HG03378 (cell line): Measurements from ENCODE around the gene TLN1.
A peak's percentile ranks its signal among the peaks of the same experiment; 100 is the strongest.

Experiments
- ATAC-seq: cut with Tn5 transposase; IDR thresholded peaks from one replicate; pipeline ENCODE4 v1.9.1; 2021; ENCODE audit warnings: mild to moderate bottlenecking, moderate library complexity; ENCODE audit not compliant: unreplicated experiment

TLN1 gene

GRCh38 chr9:35756275-35757225 lies 24.6 kb upstream of the TLN1 start:
- ATAC-seq, result no peak

GRCh38 chr9:35755071-35755470 lies 23.1 kb upstream of the TLN1 start:
- ATAC-seq, result no peak

GRCh38 chr9:35754264-35754663 lies 22.3 kb upstream of the TLN1 start, which contains the start of gene MSMP:
Gene MSMP, minus strand, starts transcription at chr9:35754276. Its CDS starts 147 bp downstream, at chr9:35754129.
- ATAC-seq, result no peak

- ATAC-seq, result no peak
Measured at GRCh38 chr9:35753466-35753865, 21.5 kb upstream of the TLN1 start.

DNA sequence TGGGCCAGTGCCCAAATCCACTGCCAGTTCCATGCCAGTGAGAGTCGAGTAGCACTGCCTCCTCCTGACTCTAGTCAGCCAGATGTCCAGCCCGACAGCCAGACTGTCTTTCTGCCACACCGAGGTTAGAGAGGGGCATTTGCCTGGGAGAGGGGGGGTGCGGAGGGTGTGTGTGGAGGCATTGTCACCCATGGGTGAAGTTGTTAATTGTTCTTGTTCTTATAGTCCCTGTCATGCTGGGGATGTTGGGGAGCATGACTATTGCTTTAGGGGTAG lies 18.2 kb upstream of the TLN1 start:
- no peak for ATAC-seq

DNA sequence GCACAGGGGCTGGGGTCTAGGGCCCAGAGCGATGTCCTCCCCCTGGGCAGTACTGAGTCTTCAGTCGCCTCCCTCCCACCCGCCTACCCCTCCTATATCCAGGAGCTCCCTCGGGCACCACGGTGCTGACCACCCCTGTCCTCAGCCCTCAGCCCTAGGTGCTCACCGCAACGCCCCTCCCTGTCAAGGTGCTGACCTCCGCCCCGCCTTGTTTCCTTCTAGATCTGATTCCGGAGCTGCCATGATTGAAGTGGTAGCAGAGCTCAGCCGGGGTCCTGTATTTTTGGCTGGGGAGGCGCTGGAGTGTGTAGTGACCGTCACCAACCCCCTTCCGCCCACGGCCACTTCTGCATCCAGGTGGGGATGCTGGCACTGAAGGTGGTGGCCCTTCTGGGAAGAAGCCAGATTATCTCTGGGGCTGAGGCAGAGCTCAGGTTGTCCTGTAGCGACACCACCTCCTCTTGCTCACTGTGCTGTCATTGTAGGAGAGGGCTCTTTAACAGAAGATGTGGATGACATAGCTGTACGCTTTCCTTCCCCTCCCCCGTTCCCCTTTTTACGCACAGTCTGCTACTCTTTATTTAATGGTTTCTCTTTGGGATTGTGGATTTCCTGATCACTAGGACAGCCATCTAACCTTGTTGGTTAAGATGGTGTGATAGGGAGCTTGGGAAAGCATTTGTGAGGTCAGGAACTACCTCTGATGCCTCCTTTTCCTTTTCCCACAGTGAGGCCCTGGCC lies 17.7 kb upstream of the TLN1 start:
- ATAC-seq, result peak; percentile 10

DNA sequence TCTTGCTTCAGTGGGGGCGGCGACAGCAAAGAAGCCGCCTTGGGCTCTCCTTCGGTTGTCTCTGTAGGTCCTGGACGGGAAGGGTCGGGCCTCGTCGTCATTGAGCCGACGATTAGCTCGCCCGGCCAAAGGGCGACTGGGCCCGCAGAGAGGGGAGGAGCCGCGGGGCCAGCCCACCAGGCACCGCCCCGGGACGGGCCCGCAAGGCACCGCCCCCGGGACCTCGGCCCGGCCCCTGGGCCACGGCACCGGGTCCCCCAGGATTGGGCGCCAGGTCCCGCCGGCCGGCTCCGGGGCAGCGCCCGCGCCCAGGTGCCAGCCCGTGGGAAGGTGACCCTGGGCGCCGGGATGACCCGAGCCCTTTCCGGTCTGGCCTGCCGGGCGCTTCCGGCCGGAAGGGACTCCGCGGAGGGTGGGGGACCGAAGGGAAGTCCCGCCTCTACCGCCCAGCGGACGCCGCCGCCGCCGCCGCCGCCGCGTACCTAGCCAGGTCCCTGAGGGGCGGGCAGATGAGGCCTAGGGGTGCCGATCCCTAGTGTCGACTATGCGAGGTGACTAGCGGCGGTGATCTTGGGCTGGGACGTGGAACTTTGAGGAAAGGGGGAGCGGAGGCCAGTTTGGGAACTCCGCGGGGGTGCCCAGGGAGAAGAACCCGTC lies 17.0 kb upstream of the TLN1 start, which contains the start of the genes GBA2 and RGP1:
TSS of gene GBA2 (minus strand) at position 371 of the 657 bp plus-strand sequence. CDS start 524 bp downstream, outside the sequence.
TSS of gene RGP1 (plus strand) at position 430 of the 657 bp plus-strand sequence. CDS start 469 bp downstream, outside the sequence.
- ATAC-seq, result peak; percentile 34

DNA sequence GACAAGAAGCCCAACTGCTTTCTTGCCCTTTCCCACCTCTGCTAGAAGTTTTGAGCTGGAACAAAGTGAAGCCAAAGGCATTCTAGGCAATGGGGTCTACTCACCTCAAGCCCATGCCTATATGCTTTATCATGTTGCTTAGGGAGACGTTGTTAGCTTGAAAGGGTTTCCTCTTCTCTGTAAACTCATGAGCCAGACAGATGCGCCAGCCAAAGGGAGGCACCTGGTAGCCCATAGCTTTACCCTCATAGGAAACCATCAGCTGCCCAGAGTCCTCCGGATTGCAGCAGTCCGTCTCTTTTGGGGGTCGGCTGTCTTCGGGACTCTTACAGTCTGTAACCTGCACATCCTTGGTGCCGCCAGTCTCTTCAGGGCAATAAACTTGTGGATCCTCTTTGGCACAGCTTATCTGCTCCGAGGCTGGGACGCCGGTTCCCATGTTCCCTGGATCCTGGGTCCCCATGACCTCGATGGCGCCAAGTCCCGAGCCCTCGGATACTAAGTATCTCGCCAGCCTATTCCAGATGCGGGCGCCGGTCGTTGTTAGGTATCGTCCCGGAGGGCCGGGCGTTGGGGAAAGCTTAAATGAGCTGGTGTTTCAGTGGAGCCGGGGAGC lies 16.4 kb upstream of the TLN1 start:
- ATAC-seq, result no peak

DNA sequence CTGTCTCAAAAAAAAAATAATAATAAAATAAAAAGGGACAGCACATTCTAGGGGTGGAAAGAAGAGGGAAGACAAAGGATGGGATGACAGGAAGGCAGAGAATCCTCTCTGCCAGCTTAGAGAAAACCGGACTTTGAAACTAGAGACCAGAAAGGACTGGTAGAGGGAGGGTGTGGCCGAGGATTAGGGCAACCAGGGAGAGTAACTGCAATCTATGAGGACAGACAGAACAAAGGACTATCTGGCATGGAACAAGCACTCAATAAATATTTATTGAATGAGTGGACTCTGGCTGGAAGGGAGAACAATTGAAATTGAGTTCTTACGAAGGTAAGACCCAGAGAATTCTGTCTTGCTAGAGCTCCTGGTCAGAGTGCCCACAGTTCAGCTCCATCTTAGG lies 14.6 kb upstream of the TLN1 start:
- no peak for ATAC-seq

DNA sequence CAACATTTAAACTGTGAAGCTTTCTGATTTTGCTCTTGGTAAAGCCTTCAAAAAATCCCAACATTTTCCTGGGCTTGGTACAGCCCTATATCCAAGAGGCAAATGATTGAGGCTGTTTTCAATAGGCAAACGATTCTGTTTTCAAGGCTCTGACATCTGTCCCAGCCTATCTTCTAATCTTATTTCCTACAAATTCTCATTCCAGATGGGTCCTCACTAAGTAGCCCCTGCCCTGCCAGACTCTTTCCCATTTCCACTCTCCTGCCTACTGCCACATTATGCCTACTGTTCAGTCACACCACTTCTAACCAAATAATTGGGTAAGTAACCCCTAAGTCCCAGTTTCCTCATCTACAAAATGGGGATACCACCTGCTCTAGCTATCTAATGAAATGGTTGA lies 13.6 kb upstream of the TLN1 start:
- ATAC-seq, result no peak

DNA sequence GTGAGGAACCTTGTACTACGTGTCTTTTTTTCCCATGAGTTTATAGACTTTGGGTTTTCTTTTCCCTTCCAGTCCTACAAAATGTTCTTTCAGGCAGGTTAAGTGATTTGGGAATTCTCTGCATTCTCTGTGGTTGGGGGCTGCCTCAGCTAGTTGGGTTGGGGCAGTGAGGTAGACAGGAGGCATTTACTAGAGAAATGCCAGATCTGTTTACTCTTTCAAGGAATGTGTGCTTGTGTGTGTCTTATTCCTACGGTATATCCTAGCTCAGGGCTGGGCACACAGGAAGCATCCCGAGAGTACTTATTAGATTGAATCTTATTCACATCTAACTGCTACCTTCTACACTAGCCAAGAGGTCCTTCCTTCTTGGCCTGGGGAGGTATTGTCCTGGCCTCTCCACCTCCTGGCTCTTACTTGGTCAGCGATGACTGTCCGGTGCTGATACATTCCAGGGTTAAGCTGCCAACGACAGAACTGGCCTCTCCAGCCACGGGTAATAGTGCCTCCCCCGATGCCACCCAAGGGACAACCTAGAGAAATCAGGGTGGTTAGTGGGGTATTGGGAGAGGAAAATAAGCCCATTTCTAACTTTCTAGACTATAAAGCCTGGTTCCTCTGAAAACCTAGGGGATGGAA lies 12.0 kb upstream of the TLN1 start:
- ATAC-seq, result no peak

- ATAC-seq, result no peak
Measured at GRCh38 chr9:35743452-35743851, 11.5 kb upstream of the TLN1 start.

DNA sequence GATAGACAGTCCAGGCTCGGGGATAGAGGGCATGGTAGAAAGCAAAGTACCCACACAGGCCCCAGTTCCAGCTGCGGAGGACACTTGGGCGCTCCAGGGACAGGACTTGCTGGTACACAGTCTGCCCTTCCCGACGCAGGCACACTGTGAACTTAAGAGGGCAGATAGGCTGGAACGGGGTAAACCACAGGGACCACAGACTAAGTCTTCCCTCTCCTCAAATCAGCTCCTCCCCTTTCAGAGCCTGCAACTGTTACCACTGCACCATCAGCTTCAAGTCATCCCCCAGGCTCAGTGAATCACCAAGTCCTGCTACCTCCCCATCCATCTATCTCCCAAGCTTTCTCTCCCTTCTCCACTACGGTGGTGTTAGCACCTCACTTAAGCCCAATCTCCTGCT lies 9.7 kb upstream of the TLN1 start:
- ATAC-seq, result no peak

DNA sequence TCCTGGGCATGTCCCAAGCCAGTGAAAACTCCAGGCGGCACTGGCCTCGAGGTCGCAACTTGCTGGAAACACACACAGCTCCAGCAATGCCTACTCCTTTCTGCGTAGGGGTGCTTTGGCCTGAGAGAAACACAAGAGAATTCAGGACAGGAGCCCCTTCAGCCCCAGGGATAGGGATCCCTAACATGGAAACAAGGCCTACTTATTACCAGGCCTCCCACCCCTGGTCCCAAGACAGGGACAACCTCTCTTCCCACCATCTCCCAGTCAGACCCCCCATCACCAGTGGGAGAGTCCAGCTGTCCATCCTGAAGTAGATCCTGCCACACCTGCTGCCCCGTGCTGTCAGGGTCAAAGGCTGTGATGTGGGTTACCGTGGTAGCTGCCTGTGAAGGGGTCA lies 8.2 kb upstream of the TLN1 start:
- ATAC-seq, result no peak

- no peak for ATAC-seq
Measured at GRCh38 chr9:35738924-35739323, 6.9 kb upstream of the TLN1 start.

DNA sequence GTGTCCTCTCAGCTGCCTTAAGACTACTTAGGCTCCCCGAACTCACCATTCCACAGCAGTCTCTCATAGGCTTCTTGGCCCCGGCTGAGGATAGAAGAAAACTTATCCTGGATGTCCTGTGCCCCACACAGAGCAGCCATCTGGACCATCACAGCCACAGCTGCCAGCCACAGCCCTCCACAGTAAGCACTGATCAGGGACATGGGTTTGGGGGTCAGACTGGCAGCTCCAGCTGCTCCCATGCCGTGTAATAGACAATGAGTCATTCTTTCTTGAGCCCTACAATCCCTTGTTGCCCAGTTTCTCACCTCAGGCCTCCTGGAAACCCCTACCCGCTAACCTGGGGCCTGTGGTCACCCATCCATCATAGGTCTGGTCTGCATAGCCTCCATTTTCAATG lies 6.2 kb upstream of the TLN1 start:
- no peak for ATAC-seq

GRCh38 chr9:35737143-35737542 lies 5.1 kb upstream of the TLN1 start:
- no peak for ATAC-seq

GRCh38 chr9:35736201-35736633 lies 4.2 kb upstream of the TLN1 start:
- ATAC-seq, result no peak

GRCh38 chr9:35734096-35734495 lies 2.1 kb upstream of the TLN1 start:
- no peak for ATAC-seq

- no peak for ATAC-seq
Measured at GRCh38 chr9:35732800-35733541, 976 bp upstream of the TLN1 start.
